NCI-H146 treated with DMSO at 0.1 percent for 48 hours (cell line): ENCODE data around the gene TFAP2A.

Experiments used
- DNase-seq: peaks from one replicate; lab custom pipeline; 2025; ENCODE audit not compliant: unreplicated experiment; lab: John Stamatoyannopoulos, UW

TFAP2A gene

DNA sequence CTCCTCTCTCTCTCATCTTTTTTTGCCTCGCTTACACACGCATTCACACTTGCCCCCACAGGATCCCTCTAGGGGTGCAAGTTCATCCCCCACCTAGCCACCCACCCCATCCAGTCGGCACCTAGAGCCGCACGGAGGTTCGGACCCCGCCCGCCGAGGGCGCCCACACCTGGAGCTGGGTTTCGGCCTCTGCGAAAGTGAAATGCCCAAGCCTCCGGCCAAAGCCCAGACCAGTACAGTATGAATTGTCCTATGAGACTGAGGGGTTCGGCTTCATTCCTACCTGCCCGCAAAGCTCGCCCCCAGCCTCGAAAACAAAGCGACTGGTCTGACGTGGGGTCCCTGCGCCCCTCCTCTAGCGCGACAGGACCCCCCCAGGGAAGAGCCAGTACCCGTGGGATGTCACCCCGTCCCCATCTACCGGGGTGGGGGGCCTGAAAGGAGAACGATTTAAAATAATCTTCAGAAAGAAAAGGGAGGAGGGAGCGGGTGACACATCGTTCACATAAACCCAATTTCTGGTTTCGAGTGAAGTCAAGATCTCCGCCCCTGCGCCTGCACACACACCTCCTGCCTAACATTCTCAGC lies 1.5 kb downstream of the TFAP2A start:
- no peak for DNase-seq

DNA sequence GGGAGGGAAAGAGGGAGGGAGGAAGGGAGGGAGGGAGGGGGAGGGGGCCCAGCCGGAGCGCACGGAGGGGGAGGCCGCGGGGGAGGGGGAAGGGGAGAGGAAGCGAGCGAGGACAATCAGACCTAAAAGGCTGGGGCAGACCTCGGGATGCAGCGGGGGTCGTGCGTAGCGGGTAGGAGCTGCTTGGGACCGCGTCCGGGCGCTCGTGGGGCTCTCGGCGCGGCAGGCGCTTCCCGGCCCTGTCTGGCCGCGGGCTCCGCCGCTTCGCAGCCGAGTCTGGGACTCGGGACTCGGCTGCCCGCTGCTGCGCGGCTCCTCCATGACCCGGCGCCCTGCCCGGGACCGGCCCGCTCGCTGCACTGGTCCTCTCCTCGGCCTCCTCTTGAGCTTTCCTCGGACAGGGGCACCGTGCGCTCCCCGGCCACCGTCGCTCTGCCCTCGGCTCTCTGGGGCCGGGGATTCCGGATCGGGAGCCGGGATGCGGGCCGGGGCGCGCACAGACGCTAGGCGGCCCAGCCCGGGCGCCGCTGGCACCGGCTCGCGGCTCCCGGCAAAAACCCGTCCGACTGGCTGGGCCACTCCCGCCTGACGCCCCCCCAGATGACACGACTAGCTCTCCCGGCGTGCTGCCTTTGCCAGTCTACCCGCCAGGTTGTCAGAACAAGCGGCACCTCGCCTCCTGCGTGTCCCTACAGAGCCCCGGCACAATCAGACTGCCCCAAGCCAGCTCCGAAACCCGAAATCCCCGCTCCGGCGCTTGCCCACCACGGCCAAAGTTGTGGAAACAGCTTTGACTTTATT lies 2.2 kb downstream of the TFAP2A start:
- DNase-seq = no peak

DNA sequence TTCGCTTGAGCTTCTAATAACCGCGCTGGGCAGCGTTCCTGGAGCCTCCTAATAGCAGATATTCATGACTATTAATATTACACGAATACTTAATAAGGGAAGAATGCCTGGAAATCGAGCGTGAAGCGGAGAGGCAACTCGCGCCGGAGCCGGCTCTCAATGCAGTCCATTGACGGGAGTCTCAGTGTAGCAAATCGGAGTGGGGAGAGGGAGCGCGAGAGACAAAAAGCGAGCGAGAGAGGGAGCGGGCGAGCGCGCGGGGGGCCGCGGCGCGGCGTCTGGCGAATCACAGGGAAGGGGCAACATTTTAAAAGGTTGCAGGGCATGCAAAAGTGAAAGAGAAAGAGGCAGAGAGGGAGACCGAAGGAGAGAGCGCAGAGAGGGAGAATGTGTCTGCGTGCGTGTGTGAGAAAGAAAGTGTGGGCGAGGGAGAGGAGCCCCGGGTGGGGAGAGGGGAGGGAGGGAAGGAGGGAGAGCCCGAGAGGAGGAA lies 2.9 kb downstream of the TFAP2A start:
- peak; percentile 88 for DNase-seq

GRCh38 chr6:10411131-10411970 lies 3.5 kb downstream of the TFAP2A start:
- no peak for DNase-seq

- DNase-seq = no peak
These were observed 4.4 kb downstream of the TFAP2A start for GRCh38 chr6:10410207-10411050.

DNA sequence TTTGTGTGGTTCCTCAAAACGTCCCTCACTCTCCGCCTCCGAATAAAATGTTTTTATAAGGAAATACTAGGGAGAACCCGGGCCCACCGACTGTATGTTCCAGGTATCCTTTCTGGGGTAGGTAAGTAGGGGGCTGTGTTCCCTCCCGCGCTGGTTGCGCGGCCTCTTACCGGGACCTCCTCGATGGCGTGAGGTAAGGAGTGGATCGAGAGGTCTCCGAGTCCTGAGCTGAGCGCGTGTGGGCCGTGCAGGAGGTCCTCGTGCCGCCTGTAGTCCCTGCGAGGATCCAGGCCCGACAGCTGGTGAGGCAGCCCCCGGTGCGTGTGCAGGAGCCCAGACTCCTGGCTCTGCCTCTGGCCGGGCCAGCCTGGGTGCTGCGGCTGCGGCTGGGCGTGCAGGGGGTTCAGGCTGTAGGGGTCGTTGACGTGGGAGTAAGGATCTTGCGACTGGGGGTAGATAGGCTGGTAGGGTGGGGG lies 5.1 kb downstream of the TFAP2A start:
- no peak for DNase-seq

GRCh38 chr6:10409233-10409721 lies 5.6 kb downstream of the TFAP2A start:
- DNase-seq = peak; percentile 40

DNA sequence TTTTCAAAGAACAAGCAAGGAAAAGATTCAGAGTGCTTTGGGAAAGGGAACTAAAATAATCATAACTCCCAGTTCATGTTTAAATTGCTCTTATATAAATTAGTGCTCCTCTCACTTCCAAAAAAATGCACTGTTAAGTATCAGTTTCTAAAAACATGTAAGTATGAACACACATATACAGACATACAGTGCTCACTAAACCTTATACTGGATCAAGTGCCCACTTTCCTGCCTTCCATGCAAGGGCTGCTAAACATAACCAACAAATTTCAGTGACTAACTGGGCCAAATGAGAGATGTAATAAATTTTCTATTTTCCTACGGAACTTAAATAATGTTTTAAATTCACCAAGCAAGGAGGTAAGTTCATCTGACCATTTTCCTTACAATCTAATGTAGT lies 6.4 kb downstream of the TFAP2A start:
- DNase-seq = no peak

DNA sequence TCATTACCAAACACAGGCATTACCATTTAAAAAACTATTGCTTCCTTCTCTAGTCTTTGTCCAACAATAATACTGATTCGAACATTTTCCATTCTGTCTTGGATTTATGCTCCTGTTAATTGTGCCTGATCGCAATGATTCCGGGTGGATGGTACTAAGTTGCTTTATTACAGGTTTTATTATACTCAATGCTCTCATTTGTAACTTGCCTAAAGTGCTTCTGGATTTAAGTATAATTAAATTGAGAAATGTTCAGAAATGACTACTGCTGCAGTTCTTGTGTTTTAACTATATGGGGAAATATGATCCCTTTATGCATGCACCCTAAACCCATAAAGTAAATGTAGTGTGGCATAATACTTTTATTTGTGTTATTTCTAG lies 7.2 kb downstream of the TFAP2A start:
- no peak for DNase-seq

DNA sequence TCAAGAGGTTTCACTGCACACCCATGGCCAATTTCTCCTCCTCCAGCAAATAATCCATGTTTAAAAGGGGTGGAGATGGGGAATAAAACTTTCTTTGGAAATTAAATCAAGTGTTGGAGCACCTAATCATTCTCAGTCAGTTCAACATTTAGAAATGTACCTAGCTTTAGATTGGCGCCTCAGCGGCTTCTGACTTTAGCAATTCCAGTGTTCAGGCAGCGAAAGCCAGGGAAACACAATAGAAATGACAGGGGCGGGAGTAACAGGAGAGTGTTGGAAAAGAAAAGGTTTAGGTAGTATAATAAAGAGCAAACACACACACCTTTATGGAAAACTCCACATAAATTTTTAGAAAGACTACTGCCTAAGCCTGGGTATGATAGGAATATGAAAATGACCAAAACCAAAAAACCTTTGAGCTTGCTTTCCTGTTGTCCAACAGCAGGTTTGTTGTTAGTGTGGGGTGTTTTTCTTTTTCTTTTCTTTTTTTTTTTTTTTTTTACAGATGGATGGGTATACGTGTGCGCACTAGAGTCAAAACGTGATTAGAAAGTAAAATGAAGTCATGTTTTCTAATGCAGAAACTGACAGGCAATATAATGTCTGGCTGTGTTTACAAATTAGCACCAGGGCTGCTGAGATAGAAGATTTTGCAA lies 7.7 kb downstream of the TFAP2A start:
- no peak for DNase-seq

DNA sequence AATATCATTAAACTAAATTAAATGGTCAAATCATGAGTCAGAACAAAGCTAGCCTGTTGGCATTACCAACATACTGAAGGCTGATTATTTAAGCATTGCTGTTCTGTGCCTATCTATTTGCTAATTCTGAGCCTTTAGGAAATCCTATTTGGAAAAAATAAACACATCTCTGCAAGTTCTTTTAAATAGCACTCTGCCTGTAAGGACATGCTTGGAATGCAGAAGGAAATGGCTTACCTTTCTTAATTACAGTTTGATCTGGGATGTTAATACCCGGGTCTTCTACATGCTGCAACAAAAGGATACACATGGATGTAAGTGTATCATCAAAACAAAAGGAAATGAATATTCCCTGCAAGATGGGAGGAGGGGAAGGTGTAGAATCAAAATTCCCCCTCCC lies 8.3 kb downstream of the TFAP2A start:
- DNase-seq = no peak

DNA sequence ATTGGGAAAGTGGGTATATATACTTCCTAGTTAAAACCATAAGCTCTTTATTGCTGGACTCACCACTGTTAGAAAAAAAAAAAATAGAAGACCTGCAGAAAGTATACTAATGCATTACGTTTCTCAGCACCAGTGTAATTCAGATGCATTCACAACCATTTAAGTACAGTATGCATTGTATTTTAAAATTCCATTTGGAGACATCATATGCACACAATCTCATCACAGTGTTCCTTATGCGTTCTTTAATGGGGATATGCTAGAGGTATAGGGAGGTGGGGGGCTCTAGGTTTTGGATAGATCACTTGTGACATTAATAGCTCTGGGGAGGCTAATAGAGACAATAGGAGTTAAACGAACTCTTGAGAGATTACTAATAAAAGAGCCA lies 9.4 kb downstream of the TFAP2A start:
- no peak for DNase-seq

- peak; percentile 36 for DNase-seq
These were observed 9.9 kb downstream of the TFAP2A start for GRCh38 chr6:10404799-10405512.

DNA sequence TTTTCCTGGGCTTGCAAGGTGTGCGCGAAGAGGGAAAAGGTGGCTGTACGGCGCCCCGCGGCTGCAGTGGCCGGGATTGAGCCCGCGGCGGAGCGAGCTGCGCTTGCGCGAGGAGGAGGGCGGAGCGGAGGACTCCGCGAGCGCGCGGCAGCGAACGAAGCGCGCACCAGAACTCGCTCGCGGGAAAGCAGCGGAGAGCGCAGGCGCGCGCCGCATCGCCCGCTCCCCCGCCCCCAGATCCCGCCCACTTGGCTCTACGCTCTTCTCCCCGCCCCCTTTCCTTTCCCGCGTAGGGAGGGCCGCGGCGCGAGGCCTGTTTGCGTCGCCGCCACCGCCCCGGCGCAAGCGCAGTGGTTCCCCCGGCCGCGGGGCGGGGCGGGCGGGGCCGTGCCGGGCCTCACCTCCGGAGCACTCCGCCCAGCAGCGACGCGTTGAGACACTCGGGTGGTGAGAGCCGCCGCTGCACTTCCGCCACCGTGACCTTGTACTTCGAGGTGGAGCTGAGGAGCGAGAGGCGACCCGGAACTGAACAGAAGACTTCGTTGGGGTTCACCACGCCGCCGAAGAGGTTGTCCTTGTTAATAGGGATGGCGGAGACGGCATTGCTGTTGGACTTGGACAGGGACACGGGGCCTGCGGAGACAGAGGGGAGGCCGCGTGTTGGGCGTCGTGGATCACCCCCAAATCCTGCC lies 10.6 kb downstream of the TFAP2A start:
- peak; percentile 89 for DNase-seq

GRCh38 chr6:10403385-10404106 lies 11.3 kb downstream of the TFAP2A start:
- no peak for DNase-seq

DNA sequence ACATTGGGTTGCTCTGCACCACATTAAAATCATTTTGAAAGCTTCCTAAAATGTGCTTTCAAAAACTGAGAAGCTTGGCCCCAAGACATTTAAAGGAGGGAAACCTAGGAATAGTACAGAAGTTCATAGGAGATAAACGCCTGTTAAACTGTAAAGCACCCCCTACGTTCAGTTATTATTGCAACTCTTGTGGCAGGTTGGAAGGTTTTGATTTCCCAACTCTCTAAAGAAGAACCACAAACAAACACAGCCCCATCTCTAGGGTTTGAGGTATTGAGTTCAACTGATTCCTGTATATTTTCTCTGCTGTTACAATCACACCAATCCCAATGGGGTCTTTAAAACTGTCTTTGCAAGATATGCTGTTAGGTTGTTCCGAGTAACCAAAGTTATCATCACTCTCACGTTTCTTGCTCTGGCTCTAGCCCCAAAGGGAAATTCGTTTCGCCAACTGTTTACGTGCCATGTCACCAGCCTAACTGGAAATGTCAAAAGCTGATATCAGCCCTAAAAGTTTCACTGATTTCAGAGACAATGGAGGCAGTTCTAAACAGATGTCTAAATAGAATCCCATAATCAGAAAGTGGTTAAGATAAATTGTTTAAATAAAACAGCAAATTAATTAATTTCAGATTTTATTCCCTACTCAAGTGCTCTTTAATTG lies 12.1 kb downstream of the TFAP2A start:
- DNase-seq = no peak

DNA sequence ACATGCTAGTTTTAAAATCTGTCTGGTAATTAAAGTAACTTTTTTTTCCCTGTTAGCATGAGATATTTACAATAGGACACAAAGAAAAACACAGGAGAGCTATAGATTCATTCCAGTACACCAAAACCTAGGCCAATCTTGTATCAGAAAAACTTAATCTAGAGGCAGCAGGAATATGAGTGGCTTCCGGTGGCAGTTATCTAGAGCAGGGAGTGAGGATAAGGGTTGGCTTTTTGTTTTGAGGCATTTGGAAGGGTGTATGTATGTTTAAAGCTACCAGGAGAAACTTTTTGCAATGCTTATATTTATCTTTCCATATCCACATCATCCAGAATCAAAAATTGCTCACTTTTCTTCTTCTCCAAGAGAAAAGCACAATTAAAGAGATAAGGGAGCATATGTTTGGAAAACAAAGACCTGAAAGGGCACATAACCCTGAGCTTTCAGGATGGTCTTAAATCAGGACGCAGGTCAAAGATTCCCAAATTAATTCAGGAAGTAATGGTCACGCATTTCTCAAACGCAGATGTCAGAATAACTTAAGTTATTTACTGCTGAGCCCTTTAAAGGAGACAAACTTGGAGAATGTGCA lies 13.1 kb downstream of the TFAP2A start:
- DNase-seq = no peak
